Kidney capillary endothelial cell (primary cell): ENCODE data around the gene DYTN.
"Not testable (repeated sequence)": the region's sequence is repeated elsewhere in the genome, so short reads cannot be mapped to it uniquely, and the experiment has no call there.

Experiments used
- DNase-seq: peaks from one replicate; pipeline ENCODE4 v3.0.0-alpha.2; 2018; ENCODE audit warnings: low spot score

Gene DYTN

GRCh38 chr2:206718296-206718695, at the start of gene DYTN:
Gene DYTN, minus strand, starts transcription at chr2:206718396. Its CDS starts 117 bp downstream, at chr2:206718279.
- no peak for DNase-seq

DNA sequence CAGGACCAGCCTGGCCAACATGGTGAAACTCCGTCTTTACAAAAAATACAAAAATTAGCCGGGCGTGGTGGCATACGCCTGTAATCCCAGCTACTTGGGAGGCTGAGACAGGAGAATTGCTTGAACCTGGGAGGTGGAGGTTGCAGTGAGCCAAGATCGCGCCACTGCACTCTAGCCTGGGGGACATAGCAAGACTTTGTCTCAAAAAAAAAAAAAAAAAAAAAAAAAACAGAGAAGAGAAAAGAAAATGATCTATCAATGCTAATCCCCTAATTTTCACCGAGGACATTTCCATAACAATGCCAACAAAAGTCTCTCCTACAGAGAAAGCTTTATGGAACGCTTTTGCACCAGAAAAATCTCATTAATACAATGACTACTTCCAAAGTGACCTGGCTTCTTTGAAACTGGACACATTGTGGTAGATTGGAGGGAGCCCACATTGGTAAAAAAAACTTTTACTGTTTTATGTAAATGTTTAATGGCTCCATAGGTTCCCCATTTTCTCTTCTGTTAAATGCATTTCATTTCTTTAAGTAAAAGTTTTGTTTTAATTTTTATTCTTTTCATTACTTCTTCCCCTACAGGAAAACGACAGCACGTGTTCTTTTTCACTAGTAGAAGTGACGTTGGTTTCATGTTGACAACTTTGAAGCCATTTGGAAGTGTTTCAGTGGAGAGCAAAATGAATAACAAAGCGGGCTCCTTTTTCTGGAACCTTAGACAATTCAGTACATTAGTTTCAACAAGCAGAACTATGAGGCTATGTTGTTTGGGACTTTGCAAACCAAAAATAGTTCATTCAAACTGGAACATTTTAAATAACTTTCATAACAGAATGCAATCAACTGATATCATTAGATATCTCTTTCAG, 48.1 kb upstream of the DYTN start:
- no peak for DNase-seq

- DNase-seq: peak; percentile 93
Measured at GRCh38 chr2:206765242-206766056, 47.3 kb upstream of the DYTN start, which contains the start of the genes FASTKD2 and MDH1B. Gene FASTKD2, plus strand, starts transcription at chr2:206765606. Its CDS starts 1,088 bp downstream, at chr2:206766694. Gene MDH1B, minus strand, starts transcription at chr2:206765328. Its CDS starts 57 bp downstream, at chr2:206765271.

DNA sequence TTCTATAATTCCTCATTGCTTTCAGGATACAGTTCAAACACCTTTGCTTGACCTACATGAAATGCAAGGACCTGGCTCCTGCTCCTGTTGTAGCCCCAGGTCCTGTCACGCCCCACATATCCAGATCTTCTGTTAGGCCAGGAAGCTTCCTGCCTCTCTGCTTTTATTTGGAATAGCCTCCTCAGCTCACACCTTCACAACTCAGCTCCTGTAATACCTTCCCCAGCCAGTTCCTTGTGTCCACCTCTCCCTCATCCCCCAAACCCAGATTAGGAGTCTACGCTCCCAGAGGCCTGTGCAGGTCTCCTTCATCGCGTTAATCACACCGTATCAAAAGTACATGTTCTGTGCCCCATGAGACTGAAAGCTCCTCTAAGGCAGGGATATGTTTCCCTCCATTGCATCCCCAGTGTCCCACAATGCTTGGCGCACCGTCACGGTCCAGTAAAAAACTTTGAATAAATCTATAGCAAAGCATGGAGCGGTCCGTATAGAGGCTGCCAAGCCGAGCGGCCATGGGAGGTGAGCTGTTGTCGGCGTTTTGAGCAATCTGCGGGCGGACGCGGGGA, 46.6 kb upstream of the DYTN start:
- peak; percentile 6 for DNase-seq

DNA sequence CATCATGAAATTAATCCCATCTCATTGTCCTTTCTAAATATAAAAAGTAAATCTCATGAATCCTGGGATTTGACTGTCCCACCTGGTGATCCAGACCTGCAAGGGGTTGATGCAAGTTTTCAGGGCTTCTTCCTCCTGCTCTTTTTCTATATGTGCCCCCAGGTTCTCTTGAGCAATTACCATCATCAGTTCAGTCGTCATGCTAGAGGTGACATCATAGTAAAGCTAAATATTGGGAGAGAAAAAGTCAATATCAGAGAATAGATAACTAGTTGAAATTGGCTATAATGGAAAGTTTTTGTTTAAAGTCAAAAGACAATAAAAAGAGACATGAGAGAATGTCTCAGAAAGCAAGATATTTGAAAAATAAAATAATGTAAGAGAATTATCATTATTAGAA, 38.6 kb upstream of the DYTN start:
- DNase-seq: no peak

DNA sequence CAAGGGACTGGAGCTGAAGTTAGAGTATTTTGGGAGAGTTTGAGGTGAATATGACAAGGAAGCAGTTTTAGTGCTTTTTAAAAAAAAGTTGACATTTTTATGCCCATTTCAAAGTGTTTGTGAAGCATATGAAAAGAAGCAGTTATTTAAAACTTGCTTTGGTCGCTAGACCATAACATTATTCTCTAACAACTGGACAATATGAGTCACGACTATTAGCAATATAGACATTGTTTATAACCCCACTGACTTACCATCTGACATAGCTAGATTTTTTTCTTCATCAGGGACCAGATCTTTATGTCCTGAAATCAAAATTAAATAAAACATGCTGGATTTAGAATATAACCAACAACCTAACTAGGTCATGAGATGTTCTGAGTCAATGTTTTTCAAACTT, 22.6 kb upstream of the DYTN start:
- no peak for DNase-seq

DNA sequence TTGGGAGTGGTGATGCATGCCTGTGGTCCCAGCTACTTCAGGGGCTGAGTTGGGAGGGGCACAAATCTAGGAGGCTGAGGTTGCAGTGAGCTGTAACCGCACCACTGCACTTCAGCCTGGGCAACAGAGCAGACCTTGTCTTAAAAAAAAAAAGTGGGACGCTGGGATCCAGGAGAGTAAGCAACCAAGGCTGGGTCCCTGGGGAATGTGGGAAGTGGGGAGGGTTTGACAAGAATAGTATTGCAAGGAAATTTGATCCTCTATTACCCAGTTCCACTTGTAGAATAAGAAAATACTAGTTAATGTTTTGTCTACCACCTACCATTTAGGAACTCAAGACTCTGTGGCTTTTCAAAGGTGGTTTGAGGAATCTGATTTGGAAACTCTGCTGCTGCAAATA, 21.1 kb upstream of the DYTN start:
- DNase-seq: no peak

DNA sequence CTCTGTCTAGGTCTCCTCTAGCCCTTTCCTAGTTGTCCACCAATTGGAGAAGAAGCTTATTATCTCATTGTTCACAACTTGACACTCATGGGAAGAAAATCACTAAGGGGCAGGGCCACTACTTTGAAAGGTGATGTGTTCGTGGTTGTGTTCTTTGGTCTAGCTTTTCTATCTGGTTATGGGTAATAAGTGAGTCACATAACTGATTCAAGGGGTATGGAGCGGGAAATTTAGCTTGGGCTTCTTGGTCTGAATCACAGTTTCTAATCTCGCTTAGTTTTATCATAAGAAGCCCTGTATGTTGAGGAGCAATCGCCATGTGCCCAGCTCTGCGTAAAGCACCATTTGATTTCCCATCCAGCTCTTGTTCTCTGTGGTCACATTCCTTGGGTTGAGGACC, 18.7 kb upstream of the DYTN start:
- DNase-seq: no peak

GRCh38 chr2:206733341-206733740, 15.1 kb upstream of the DYTN start:
- DNase-seq: no peak

- no peak for DNase-seq
Measured at GRCh38 chr2:206728277-206729199, 10.3 kb upstream of the DYTN start.

DNA sequence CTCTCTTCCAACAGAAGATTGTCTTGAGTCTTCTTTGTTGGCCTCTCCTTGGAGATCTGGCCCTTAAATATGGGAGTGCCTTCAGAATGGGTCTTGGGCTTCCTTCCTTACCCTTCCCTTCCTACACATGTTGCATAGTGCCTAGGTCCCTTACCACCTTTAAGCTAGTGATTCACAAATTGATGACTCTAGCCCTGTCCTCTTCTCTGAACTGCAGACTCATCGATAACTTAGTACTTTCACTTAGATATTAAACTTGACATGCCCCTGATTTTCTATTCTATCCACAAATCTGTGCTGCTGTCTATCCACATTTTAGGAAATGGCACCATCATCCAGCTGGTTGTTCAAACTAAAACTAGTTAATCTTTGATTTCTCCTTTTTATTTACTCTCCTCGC, 9.1 kb upstream of the DYTN start:
- no peak for DNase-seq

DNA sequence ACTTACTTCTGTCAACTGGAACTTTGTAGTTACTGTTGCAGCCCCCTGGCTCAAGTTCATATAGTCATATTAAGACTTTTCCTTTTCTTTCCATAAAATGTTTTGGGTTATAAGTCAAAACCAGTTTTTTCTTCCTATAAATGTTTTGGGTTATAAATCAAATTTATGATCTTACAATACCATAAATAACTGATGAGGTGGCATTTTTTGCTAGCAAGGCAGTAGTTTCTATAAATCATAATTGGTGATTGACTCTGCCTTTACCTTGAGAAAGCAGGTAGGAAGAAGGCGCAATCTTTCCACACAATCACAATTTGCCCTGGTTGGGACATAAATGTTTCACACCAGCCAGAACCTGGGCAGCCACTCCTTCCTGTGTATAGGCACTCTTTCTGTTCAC, 5.1 kb upstream of the DYTN start:
- no peak for DNase-seq

- no peak for DNase-seq
Measured at GRCh38 chr2:206721256-206721920, 3.2 kb upstream of the DYTN start.

- no peak for DNase-seq
Measured at GRCh38 chr2:206716623-206717022, 1.6 kb downstream of the DYTN start.

DNA sequence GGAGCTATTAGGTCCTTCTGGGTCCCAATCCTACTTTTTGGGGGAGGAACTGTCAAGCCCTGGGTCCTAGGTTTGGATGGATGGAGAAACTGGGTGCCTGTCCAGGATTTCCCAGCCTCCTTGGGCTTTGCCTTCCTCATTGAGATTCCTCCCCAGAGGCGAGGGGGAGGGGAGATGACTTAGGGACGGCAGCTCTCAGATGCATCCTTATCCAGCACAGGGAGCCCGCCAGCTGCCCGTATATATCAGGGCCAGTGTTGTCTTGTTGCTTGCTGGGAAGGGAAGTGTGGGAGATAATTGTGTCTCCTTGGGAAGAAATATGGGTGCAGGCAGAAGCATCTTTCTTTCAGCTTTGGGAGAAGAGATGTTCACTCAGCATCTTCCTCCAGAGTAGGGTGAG, 3.0 kb downstream of the DYTN start:
- not testable (repeated sequence) for DNase-seq

DNA sequence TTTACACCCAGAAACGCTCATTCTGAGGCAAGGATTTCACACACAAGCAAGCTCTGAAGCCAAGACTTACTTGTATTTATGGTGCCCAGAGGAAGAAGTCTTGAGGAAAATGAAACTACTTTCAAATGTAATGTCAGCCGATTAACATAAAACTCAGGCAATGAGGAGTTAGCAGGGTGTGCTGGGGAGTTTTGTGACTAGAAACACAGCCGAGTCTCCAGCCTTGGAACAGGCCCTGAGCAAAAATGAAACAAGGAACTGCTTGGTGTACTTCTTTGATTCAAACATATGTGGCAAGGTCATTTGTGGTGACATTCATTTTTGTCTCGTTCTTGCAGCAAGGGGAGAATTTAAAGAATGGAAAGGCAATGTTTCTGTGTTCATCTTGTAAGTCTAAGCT, 4.5 kb downstream of the DYTN start:
- DNase-seq: no peak

DNA sequence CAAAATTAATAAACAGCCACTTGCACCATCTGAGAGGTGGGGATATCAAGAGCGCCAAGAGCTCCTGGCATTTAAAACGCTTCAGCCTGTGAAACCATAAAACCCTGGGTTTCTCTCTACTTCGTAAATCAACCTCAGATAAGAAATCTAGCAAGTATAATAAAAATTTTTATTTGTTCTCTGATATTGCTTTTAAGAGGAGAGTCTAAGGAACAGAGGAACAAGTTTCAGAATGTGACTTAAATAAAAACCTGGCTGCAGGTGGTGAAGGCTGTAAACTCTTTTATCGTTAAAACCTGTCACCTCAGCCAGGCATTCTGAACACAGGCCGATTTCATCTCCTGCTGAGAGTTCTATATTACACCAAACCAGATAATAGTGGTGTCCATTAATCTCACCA, 9.9 kb downstream of the DYTN start:
- no peak for DNase-seq

- DNase-seq: no peak
Measured at GRCh38 chr2:206707164-206707701, 11.0 kb downstream of the DYTN start.

GRCh38 chr2:206701952-206702605, 16.1 kb downstream of the DYTN start:
- no peak for DNase-seq

- DNase-seq: no peak
Measured at GRCh38 chr2:206700156-206700555, 18.0 kb downstream of the DYTN start.
